NCI-H128 (cell line): ENCODE measurements around the gene SCN1A.
"Not testable (repeated sequence)": the region's sequence is repeated elsewhere in the genome, so short reads cannot be mapped to it uniquely, and the experiment has no call there.

ENCODE experiments used
- DNase-seq: peaks from one replicate; lab custom pipeline; 2025; ENCODE audit not compliant: unreplicated experiment; lab: John Stamatoyannopoulos, UW

The SCN1A gene

GRCh38 chr2:166135849-166136258 is 8.0 kb upstream of the SCN1A start:
- no peak for DNase-seq

GRCh38 chr2:166135152-166135848 is 7.5 kb upstream of the SCN1A start:
- no peak for DNase-seq

- no peak for DNase-seq
Observed at GRCh38 chr2:166134252-166135151, 6.7 kb upstream of the SCN1A start.

- DNase-seq = no peak
Observed at GRCh38 chr2:166133653-166134052, 5.8 kb upstream of the SCN1A start.

- no peak for DNase-seq
Observed at GRCh38 chr2:166128156-166128505, 311 bp upstream of the SCN1A start.

GRCh38 chr2:166126007-166126639 is 1.7 kb downstream of the SCN1A start:
- DNase-seq = no peak

GRCh38 chr2:166125557-166125956 is 2.3 kb downstream of the SCN1A start:
- no peak for DNase-seq

GRCh38 chr2:166118180-166118579 is 9.6 kb downstream of the SCN1A start:
- no peak for DNase-seq

- DNase-seq = no peak
Observed at GRCh38 chr2:166117491-166117890, 10.3 kb downstream of the SCN1A start.

GRCh38 chr2:166115589-166115988 is 12.2 kb downstream of the SCN1A start:
- no peak for DNase-seq

- no peak for DNase-seq
Observed at GRCh38 chr2:166112193-166112605, 15.6 kb downstream of the SCN1A start.

- no peak for DNase-seq
Observed at GRCh38 chr2:166106431-166107015, 21.3 kb downstream of the SCN1A start.

GRCh38 chr2:166104773-166105172 is 23.0 kb downstream of the SCN1A start:
- DNase-seq = no peak

- DNase-seq = no peak
Observed at GRCh38 chr2:166104084-166104483, 23.7 kb downstream of the SCN1A start.

- DNase-seq = not testable (repeated sequence)
Observed at GRCh38 chr2:166103277-166103676, 24.5 kb downstream of the SCN1A start.

GRCh38 chr2:166094325-166094724 is 33.5 kb downstream of the SCN1A start:
- DNase-seq = no peak

GRCh38 chr2:166092889-166093288 is 34.9 kb downstream of the SCN1A start:
- DNase-seq = no peak

GRCh38 chr2:166091439-166091838 is 36.4 kb downstream of the SCN1A start:
- no peak for DNase-seq

- no peak for DNase-seq
Observed at GRCh38 chr2:166090908-166091307, 36.9 kb downstream of the SCN1A start.

GRCh38 chr2:166090346-166090745 is 37.5 kb downstream of the SCN1A start:
- no peak for DNase-seq

GRCh38 chr2:166088634-166089033 is 39.2 kb downstream of the SCN1A start:
- no peak for DNase-seq
